HEK293 (cell line): Measurements from ENCODE around the gene GPATCH2.

ENCODE experiments used
- CTCF ChIA-PET: fragments of 350-600 bp; formaldehyde crosslinking; extraction: SDS; loops from one replicate; lab custom pipeline; 2021; ENCODE audit warnings: antibody characterized with exemption; lab: Yijun Ruan, JAX
- POLR2A ChIA-PET: fragments of 300-600 bp; formaldehyde crosslinking; extraction: SDS; loops from one replicate; lab custom pipeline; 2020; ENCODE audit warnings: antibody characterized with exemption, inconsistent platforms; lab: Yijun Ruan, JAX
- H3K27ac ChIP-seq: fragments of 200-500 bp; sonication (Bioruptor generic); 2 replicates; pipeline ENCODE4 v1.5.1; 2014; ENCODE audit warnings: low read depth, low read length, control low read depth, inconsistent platforms; ENCODE audit errors: extremely low read depth
- H3K36me3 ChIP-seq, 2 experiments: fragments of 200-500 bp in 1 of 2; sonication (Bioruptor generic) in 1 of 2; 1 replicate in 1 of 2; 2 replicates in 1 of 2; pipeline ENCODE4 v1.5.1; 2014 to 2017; ENCODE audit warnings: inconsistent platforms in 2 of 2, low read length in 2 of 2; ENCODE audit not compliant: control insufficient read depth in 2 of 2, insufficient read depth in 1 of 2
- H3K4me1 ChIP-seq: fragments of 200-500 bp; sonication (Bioruptor generic); 2 replicates; pipeline ENCODE4 v1.5.1; 2014; ENCODE audit warnings: mild to moderate bottlenecking, low read length, inconsistent platforms; ENCODE audit not compliant: control insufficient read depth, insufficient read depth
- H3K4me3 ChIP-seq: 2 replicates; pipeline ENCODE4 v1.5.1; 2011; ENCODE audit warnings: low read depth, mild to moderate bottlenecking, control low read depth, low read length, moderate library complexity
- H3K9me3 ChIP-seq: fragments of 200-500 bp; sonication (Bioruptor generic); 2 replicates; pipeline ENCODE4 v1.5.1; 2014; ENCODE audit warnings: low read depth, low read length, inconsistent platforms; ENCODE audit not compliant: control insufficient read depth, insufficient read depth
- BCL11A ChIP-seq: fragments of 450-650 bp; formaldehyde crosslinking; IDR thresholded peaks from 2 replicates; pipeline ENCODE4 v1.5.1; 2016; ENCODE audit warnings: low read depth, missing biosample characterization, missing genetic modification characterization
- BCL11B ChIP-seq: fragments of 450-650 bp; formaldehyde crosslinking; IDR thresholded peaks from 2 replicates; pipeline ENCODE4 v1.5.1; 2016; ENCODE audit warnings: low read depth, missing biosample characterization, missing genetic modification characterization
- GLI4 ChIP-seq: fragments of 450-650 bp; formaldehyde crosslinking; IDR thresholded peaks from 2 replicates; pipeline ENCODE4 v1.5.1; 2016; ENCODE audit warnings: missing biosample characterization, missing genetic modification characterization
- HOXD13 ChIP-seq: sonication (generic); formaldehyde crosslinking; IDR thresholded peaks from 2 replicates; pipeline ENCODE4 v1.8.0; 2022; ENCODE audit warnings: missing genetic modification reagents, borderline replicate concordance
- KLF10 ChIP-seq: fragments of 450-650 bp; IDR thresholded peaks from 2 replicates; pipeline ENCODE4 v1.5.1; 2018; ENCODE audit warnings: missing biosample characterization, mild to moderate bottlenecking, missing genetic modification characterization
- PRDM1 ChIP-seq: fragments of 450-650 bp; formaldehyde crosslinking; IDR thresholded peaks from 2 replicates; pipeline ENCODE4; 2016; ENCODE audit warnings: missing biosample characterization, missing genetic modification characterization
- ZBTB44 ChIP-seq: fragments of 450-650 bp; IDR thresholded peaks from 2 replicates; pipeline ENCODE4 v1.5.1; 2018; ENCODE audit warnings: missing biosample characterization, mild to moderate bottlenecking, missing genetic modification characterization
- ZFHX2 ChIP-seq: fragments of 450-650 bp; formaldehyde crosslinking; conservative IDR thresholded peaks from 2 replicates; pipeline ENCODE4 v1.5.1; 2016; ENCODE audit warnings: missing biosample characterization, missing genetic modification characterization
- ZFP37 ChIP-seq: fragments of 450-650 bp; formaldehyde crosslinking; IDR thresholded peaks from 2 replicates; pipeline ENCODE4 v1.5.1; 2016; ENCODE audit warnings: missing biosample characterization, missing genetic modification characterization
- ZNF274 ChIP-seq, 2 experiments: fragments of 200-500 bp in 1 of 2; fragments of 450-650 bp in 1 of 2; sonication (Bioruptor generic) in 1 of 2; formaldehyde crosslinking in 1 of 2; IDR thresholded peaks; 2 replicates each; pipeline versions ENCODE4 v1.5.1 to v1.6.1; 2014 to 2016; ENCODE audit warnings: borderline replicate concordance in 1 of 2, inconsistent platforms in 1 of 2, low read length in 1 of 2, missing biosample characterization in 1 of 2, missing genetic modification characterization in 1 of 2
- ZNF350 ChIP-seq: fragments of 450-650 bp; formaldehyde crosslinking; IDR thresholded peaks from 2 replicates; pipeline ENCODE4 v1.5.0; 2017; ENCODE audit warnings: missing biosample characterization, mild to moderate bottlenecking, missing genetic modification characterization
- ZNF366 ChIP-seq: fragments of 450-650 bp; formaldehyde crosslinking; conservative IDR thresholded peaks from 2 replicates; pipeline ENCODE4 v1.5.1; 2016; ENCODE audit warnings: missing biosample characterization, missing genetic modification characterization
- ZNF423 ChIP-seq: fragments of 450-650 bp; formaldehyde crosslinking; IDR thresholded peaks from 2 replicates; pipeline ENCODE4 v1.5.1; 2016; ENCODE audit warnings: missing biosample characterization, missing genetic modification characterization
- ZNF549 ChIP-seq: fragments of 450-650 bp; IDR thresholded peaks from 2 replicates; pipeline ENCODE4 v1.5.1; 2018; ENCODE audit warnings: missing biosample characterization, missing genetic modification characterization, mild to moderate bottlenecking, inconsistent platforms, moderate library complexity
- ZNF610 ChIP-seq: fragments of 450-650 bp; formaldehyde crosslinking; IDR thresholded peaks from 2 replicates; pipeline ENCODE4 v1.5.1; 2016; ENCODE audit warnings: missing biosample characterization, missing genetic modification characterization, borderline replicate concordance
- ZNF670 ChIP-seq: fragments of 450-650 bp; formaldehyde crosslinking; IDR thresholded peaks from 2 replicates; pipeline ENCODE4 v1.5.1; 2016; ENCODE audit warnings: missing biosample characterization, missing genetic modification characterization, low read depth
- ZNF76 ChIP-seq: fragments of 450-650 bp; formaldehyde crosslinking; IDR thresholded peaks from 2 replicates; pipeline ENCODE4; 2016; ENCODE audit warnings: low read depth, missing biosample characterization, missing genetic modification characterization, borderline replicate concordance
- ZSCAN4 ChIP-seq: fragments of 450-650 bp; formaldehyde crosslinking; IDR thresholded peaks from 2 replicates; pipeline ENCODE4 v1.5.1; 2017; ENCODE audit warnings: missing biosample characterization, missing genetic modification characterization
- TF ChIP-seq, protein P1 (sequence below): sonication (generic); formaldehyde crosslinking; IDR thresholded peaks from 2 replicates; pipeline ENCODE4 v1.8.1; 2022; ENCODE audit warnings: mild to moderate bottlenecking, moderate library complexity, missing genetic modification reagents
- TF ChIP-seq, protein P2 (sequence below): fragments of 450-650 bp; formaldehyde crosslinking; IDR thresholded peaks from 2 replicates; pipeline ENCODE4 v1.5.1; 2016; ENCODE audit warnings: missing biosample characterization, missing genetic modification characterization, borderline replicate concordance
- TF ChIP-seq, protein P3 (sequence below): fragments of 450-650 bp; formaldehyde crosslinking; optimal IDR thresholded peaks from 2 replicates; pipeline ENCODE3; 2016; ENCODE audit warnings: missing biosample characterization, mild to moderate bottlenecking, missing genetic modification characterization

Gene GPATCH2

DNA sequence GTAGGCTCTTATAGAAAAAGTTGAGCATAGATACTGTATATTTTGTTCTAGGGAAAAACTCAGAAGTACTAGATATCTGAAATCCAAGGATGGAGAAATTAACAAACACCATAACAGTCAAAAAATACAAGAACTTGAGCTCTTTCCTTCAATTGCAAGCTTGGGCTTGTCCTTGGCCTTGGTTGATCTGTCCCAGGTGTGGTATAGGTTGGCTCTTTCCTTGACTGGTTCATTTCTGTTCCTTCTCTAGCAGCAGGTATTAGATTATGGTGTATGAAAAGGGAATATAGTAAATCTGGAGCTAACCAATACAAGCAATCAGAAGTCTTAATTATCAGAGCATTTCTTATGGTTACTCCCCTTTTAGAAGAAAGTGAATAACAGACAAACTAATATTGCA, 198.6 kb downstream of the GPATCH2 start:
- H3K36me3 ChIP-seq = peaks cover 0 to 7% of the 10 kb centered on the region in 2 experiments; a peak in 1 of 3 replicates
- no peaks in the 10 kb centered on the region for H3K9me3 ChIP-seq
- H3K4me3 ChIP-seq = no peak overlapping the region
- H3K27ac ChIP-seq = no peak overlapping the region
- TF ChIP-seq ZNF274 (IDR thresholded peaks at IDR 0.05; ENCODE audit: low read length) (no peak), ZNF274 (tag by site-specific recombination; IDR thresholded peaks at IDR 0.05; ENCODE audit: borderline replicate concordance) (no peak), ZNF350 (tag by site-specific recombination) (no peak), ZNF76 (tag by site-specific recombination) (no peak), KLF10 (tag by site-specific recombination) (no peak), PRDM1 (tag by site-specific recombination) (no peak), ZNF366 (tag by site-specific recombination) (no peak), ZFP37 (no peak), ZBTB44 (tag by site-specific recombination) (no peak), ZNF423 (no peak), ZNF549 (tag by site-specific recombination) (no peak), HOXD13 (CRISPR knock-in tag) (no peak), BCL11A (no peak), ZFHX2 (tag by site-specific recombination) (no peak), GLI4 (no peak), BCL11B (tag by site-specific recombination) (no peak)
- TF ChIP-seq, protein P1, sequence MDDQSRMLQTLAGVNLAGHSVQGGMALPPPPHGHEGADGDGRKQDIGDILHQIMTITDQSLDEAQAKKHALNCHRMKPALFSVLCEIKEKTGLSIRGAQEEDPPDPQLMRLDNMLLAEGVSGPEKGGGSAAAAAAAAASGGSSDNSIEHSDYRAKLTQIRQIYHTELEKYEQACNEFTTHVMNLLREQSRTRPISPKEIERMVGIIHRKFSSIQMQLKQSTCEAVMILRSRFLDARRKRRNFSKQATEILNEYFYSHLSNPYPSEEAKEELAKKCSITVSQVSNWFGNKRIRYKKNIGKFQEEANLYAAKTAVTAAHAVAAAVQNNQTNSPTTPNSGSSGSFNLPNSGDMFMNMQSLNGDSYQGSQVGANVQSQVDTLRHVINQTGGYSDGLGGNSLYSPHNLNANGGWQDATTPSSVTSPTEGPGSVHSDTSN = no peak
- POLR2A ChIA-PET = no interaction called here
- CTCF ChIA-PET = interaction anchor here (0.5 kb wide), 1 partner anchor 1409 kb away, joined by 4 read pairs; no protein-coding TSS in a partner anchor
- H3K4me1 ChIP-seq = no peaks in the 10 kb centered on the region

GRCh38 chr1:217431395-217431794, 199.5 kb downstream of the GPATCH2 start:
- Histone ChIP-seq H3K9me3 (no peaks in the 10 kb centered on the region), H3K4me1 (no peaks in the 10 kb centered on the region)
- CTCF ChIA-PET = interaction anchor here (0.6 kb wide), 1 partner anchor 316 kb away, joined by 4 read pairs; no protein-coding TSS in a partner anchor
- POLR2A ChIA-PET = no interaction called here
- TF ChIP-seq ZNF670 (tag by site-specific recombination) = no peak
- no peak for TF ChIP-seq ZNF610 (tag by site-specific recombination)
- TF ChIP-seq, protein P2, sequence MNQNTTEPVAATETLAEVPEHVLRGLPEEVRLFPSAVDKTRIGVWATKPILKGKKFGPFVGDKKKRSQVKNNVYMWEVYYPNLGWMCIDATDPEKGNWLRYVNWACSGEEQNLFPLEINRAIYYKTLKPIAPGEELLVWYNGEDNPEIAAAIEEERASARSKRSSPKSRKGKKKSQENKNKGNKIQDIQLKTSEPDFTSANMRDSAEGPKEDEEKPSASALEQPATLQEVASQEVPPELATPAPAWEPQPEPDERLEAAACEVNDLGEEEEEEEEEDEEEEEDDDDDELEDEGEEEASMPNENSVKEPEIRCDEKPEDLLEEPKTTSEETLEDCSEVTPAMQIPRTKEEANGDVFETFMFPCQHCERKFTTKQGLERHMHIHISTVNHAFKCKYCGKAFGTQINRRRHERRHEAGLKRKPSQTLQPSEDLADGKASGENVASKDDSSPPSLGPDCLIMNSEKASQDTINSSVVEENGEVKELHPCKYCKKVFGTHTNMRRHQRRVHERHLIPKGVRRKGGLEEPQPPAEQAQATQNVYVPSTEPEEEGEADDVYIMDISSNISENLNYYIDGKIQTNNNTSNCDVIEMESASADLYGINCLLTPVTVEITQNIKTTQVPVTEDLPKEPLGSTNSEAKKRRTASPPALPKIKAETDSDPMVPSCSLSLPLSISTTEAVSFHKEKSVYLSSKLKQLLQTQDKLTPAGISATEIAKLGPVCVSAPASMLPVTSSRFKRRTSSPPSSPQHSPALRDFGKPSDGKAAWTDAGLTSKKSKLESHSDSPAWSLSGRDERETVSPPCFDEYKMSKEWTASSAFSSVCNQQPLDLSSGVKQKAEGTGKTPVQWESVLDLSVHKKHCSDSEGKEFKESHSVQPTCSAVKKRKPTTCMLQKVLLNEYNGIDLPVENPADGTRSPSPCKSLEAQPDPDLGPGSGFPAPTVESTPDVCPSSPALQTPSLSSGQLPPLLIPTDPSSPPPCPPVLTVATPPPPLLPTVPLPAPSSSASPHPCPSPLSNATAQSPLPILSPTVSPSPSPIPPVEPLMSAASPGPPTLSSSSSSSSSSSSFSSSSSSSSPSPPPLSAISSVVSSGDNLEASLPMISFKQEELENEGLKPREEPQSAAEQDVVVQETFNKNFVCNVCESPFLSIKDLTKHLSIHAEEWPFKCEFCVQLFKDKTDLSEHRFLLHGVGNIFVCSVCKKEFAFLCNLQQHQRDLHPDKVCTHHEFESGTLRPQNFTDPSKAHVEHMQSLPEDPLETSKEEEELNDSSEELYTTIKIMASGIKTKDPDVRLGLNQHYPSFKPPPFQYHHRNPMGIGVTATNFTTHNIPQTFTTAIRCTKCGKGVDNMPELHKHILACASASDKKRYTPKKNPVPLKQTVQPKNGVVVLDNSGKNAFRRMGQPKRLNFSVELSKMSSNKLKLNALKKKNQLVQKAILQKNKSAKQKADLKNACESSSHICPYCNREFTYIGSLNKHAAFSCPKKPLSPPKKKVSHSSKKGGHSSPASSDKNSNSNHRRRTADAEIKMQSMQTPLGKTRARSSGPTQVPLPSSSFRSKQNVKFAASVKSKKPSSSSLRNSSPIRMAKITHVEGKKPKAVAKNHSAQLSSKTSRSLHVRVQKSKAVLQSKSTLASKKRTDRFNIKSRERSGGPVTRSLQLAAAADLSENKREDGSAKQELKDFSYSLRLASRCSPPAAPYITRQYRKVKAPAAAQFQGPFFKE (tag by site-specific recombination) = no peak
- no peak for TF ChIP-seq ZSCAN4 (tag by site-specific recombination)
- TF ChIP-seq, protein P3, sequence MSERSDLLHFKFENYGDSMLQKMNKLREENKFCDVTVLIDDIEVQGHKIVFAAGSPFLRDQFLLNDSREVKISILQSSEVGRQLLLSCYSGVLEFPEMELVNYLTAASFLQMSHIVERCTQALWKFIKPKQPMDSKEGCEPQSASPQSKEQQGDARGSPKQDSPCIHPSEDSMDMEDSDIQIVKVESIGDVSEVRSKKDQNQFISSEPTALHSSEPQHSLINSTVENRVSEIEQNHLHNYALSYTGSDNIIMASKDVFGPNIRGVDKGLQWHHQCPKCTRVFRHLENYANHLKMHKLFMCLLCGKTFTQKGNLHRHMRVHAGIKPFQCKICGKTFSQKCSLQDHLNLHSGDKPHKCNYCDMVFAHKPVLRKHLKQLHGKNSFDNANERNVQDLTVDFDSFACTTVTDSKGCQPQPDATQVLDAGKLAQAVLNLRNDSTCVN (tag by site-specific recombination) = no peak
- TF ChIP-seq, all 188 proteins: peak for 0
- no peak overlapping the region for H3K27ac ChIP-seq
- no peak overlapping the region for H3K4me3 ChIP-seq
- peaks cover 0 to 7% of the 10 kb centered on the region in 2 experiments; a peak in 1 of 3 replicates for H3K36me3 ChIP-seq
